Measurements from ENCODE around the gene SOX4.

DNA sequence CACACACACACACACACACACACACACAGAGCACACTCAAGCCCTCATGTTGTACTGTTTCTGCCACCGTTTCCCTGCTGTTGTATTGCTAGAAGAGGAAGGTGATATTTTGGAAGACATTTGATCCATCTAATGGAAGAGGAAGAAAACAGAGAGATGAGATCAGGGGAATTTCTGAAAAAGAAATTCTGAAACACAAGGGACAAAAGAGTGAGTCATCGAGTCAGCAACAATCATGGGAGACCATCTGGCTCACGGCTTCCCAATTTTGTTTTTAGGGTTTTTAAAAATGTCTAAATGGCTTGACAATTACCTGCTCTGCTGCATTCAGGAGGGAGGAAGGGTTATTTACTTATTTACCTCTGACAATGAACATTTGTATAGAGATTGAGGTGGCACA, 22.0 kb downstream of the SOX4 start:
- TF ChIP-seq, protein P1, sequence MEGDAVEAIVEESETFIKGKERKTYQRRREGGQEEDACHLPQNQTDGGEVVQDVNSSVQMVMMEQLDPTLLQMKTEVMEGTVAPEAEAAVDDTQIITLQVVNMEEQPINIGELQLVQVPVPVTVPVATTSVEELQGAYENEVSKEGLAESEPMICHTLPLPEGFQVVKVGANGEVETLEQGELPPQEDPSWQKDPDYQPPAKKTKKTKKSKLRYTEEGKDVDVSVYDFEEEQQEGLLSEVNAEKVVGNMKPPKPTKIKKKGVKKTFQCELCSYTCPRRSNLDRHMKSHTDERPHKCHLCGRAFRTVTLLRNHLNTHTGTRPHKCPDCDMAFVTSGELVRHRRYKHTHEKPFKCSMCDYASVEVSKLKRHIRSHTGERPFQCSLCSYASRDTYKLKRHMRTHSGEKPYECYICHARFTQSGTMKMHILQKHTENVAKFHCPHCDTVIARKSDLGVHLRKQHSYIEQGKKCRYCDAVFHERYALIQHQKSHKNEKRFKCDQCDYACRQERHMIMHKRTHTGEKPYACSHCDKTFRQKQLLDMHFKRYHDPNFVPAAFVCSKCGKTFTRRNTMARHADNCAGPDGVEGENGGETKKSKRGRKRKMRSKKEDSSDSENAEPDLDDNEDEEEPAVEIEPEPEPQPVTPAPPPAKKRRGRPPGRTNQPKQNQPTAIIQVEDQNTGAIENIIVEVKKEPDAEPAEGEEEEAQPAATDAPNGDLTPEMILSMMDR (IDR thresholded peaks at IDR 0.05): no peak
- no peak for TF ChIP-seq EZH2 (IDR thresholded peaks at IDR 0.05)
